Measurements from ENCODE around the gene SEZ6.

SEZ6 gene

GRCh38 chr17:28951991-28952975 lies 53.5 kb downstream of the SEZ6 start:
- Histone ChIP-seq H3K27ac (ENCODE audit: low read depth, low read length) (peak overlapping the region; percentile 94), H3K27me3 (ENCODE audit: control insufficient read depth in 5 of 5, insufficient read depth in 4 of 5, low read length in 5 of 5) (no peaks in the 10 kb centered on the region), H3K4me1 (ENCODE audit: control insufficient read depth in 5 of 5, insufficient read depth in 5 of 5, low read length in 5 of 5) (peaks cover 4 to 46% (median 43%) of the 10 kb centered on the region in 5 donors), H3K9me3 (ENCODE audit: control insufficient read depth in 5 of 5, low read length in 5 of 5) (no peaks in the 10 kb centered on the region), H3K36me3 (ENCODE audit: control insufficient read depth in 5 of 5, insufficient read depth in 5 of 5, low read length in 5 of 5) (no peaks in the 10 kb centered on the region), H3K9ac (ENCODE audit: low read length in 5 of 5) (peak overlapping the region; percentile 66 to 93 (median 85)), H3K4me3 (ENCODE audit: low read depth in 1 of 5, low read length in 5 of 5) (peak overlapping the region; percentile 79 to 98 (median 94))

GRCh38 chr17:28951428-28951990 lies 54.3 kb downstream of the SEZ6 start, which contains the start of gene PHF12:
TSS of gene PHF12 (minus strand) at chr17:28951518. CDS start at chr17:28950960, 558 bp downstream.
- Histone ChIP-seq H3K4me1 (ENCODE audit: control insufficient read depth in 5 of 5, insufficient read depth in 5 of 5, low read length in 5 of 5) (peaks cover 4 to 52% (median 45%) of the 10 kb centered on the region in 5 donors), H3K9me3 (ENCODE audit: control insufficient read depth in 5 of 5, low read length in 5 of 5) (no peaks in the 10 kb centered on the region), H3K27me3 (ENCODE audit: control insufficient read depth in 5 of 5, insufficient read depth in 4 of 5, low read length in 5 of 5) (no peaks in the 10 kb centered on the region), H3K4me3 (ENCODE audit: low read depth in 1 of 5, low read length in 5 of 5) (peak within 1 kb of the TSS; percentile 92 to 98 (median 94)), H3K36me3 (ENCODE audit: control insufficient read depth in 5 of 5, insufficient read depth in 5 of 5, low read length in 5 of 5) (no peaks in the 10 kb centered on the region), H3K9ac (ENCODE audit: low read length in 5 of 5) (peak within 1 kb of the TSS; percentile 66 to 93 (median 89)), H3K27ac (ENCODE audit: low read depth, low read length) (peak within 1 kb of the TSS; percentile 94)

- H3K4me1 ChIP-seq (ENCODE audit: control insufficient read depth in 5 of 5, insufficient read depth in 5 of 5, low read length in 5 of 5), result peaks cover 4 to 57% (median 51%) of the 10 kb centered on the region in 5 donors
- no peaks in the 10 kb centered on the region for H3K27me3 ChIP-seq (ENCODE audit: control insufficient read depth in 5 of 5, insufficient read depth in 4 of 5, low read length in 5 of 5)
- peak overlapping the region; percentile 86 to 94 (median 92) for H3K4me3 ChIP-seq (ENCODE audit: low read depth in 1 of 5, low read length in 5 of 5)
- H3K9me3 ChIP-seq (ENCODE audit: control insufficient read depth in 5 of 5, low read length in 5 of 5), result no peaks in the 10 kb centered on the region
- peak overlapping the region; percentile 79 for H3K27ac ChIP-seq (ENCODE audit: low read depth, low read length)
- H3K36me3 ChIP-seq (ENCODE audit: control insufficient read depth in 5 of 5, insufficient read depth in 5 of 5, low read length in 5 of 5), result no peaks in the 10 kb centered on the region
- H3K9ac ChIP-seq (ENCODE audit: low read length in 5 of 5), result peak overlapping the region in 4 of 5 donors; percentile 77 to 90 (median 88)
Observed at GRCh38 chr17:28950752-28951427, 54.9 kb downstream of the SEZ6 start.

- Histone ChIP-seq H3K9ac (ENCODE audit: low read length in 5 of 5) (peak overlapping the region; percentile 56 to 90 (median 88)), H3K9me3 (ENCODE audit: control insufficient read depth in 5 of 5, low read length in 5 of 5) (no peaks in the 10 kb centered on the region), H3K27me3 (ENCODE audit: control insufficient read depth in 5 of 5, insufficient read depth in 4 of 5, low read length in 5 of 5) (no peaks in the 10 kb centered on the region), H3K4me3 (ENCODE audit: low read depth in 1 of 5, low read length in 5 of 5) (peak overlapping the region; percentile 86 to 94 (median 92)), H3K36me3 (ENCODE audit: control insufficient read depth in 5 of 5, insufficient read depth in 5 of 5, low read length in 5 of 5) (no peaks in the 10 kb centered on the region), H3K27ac (ENCODE audit: low read depth, low read length) (peak overlapping the region; percentile 79), H3K4me1 (ENCODE audit: control insufficient read depth in 5 of 5, insufficient read depth in 5 of 5, low read length in 5 of 5) (peaks cover 4 to 64% (median 58%) of the 10 kb centered on the region in 5 donors)
Observed at GRCh38 chr17:28950017-28950751, 55.6 kb downstream of the SEZ6 start.

- Histone ChIP-seq H3K36me3 (ENCODE audit: control insufficient read depth in 5 of 5, insufficient read depth in 5 of 5, low read length in 5 of 5) (peaks cover 0 to 3% (median 0%) of the 10 kb centered on the region in 5 donors), H3K4me3 (ENCODE audit: low read depth in 1 of 5, low read length in 5 of 5) (peak overlapping the region; percentile 86 to 94 (median 92)), H3K9ac (ENCODE audit: low read length in 5 of 5) (peak overlapping the region; percentile 77 to 90 (median 88)), H3K4me1 (ENCODE audit: control insufficient read depth in 5 of 5, insufficient read depth in 5 of 5, low read length in 5 of 5) (peaks cover 4 to 69% (median 63%) of the 10 kb centered on the region in 5 donors), H3K27ac (ENCODE audit: low read depth, low read length) (peak overlapping the region; percentile 79), H3K9me3 (ENCODE audit: control insufficient read depth in 5 of 5, low read length in 5 of 5) (no peaks in the 10 kb centered on the region), H3K27me3 (ENCODE audit: control insufficient read depth in 5 of 5, insufficient read depth in 4 of 5, low read length in 5 of 5) (no peaks in the 10 kb centered on the region)
Observed at GRCh38 chr17:28949185-28950016, 56.4 kb downstream of the SEZ6 start.

- H3K27ac ChIP-seq (ENCODE audit: low read depth, low read length), result peak overlapping the region; percentile 79
- no peaks in the 10 kb centered on the region for H3K27me3 ChIP-seq (ENCODE audit: control insufficient read depth in 5 of 5, insufficient read depth in 4 of 5, low read length in 5 of 5)
- H3K4me1 ChIP-seq (ENCODE audit: control insufficient read depth in 5 of 5, insufficient read depth in 5 of 5, low read length in 5 of 5), result peaks cover 4 to 71% (median 63%) of the 10 kb centered on the region in 5 donors
- H3K9me3 ChIP-seq (ENCODE audit: control insufficient read depth in 5 of 5, low read length in 5 of 5), result no peaks in the 10 kb centered on the region
- peak overlapping the region; percentile 86 to 94 (median 92) for H3K4me3 ChIP-seq (ENCODE audit: low read depth in 1 of 5, low read length in 5 of 5)
- peak overlapping the region; percentile 77 to 90 (median 88) for H3K9ac ChIP-seq (ENCODE audit: low read length in 5 of 5)
- H3K36me3 ChIP-seq (ENCODE audit: control insufficient read depth in 5 of 5, insufficient read depth in 5 of 5, low read length in 5 of 5), result peaks cover 0 to 3% (median 0%) of the 10 kb centered on the region in 5 donors
Observed at GRCh38 chr17:28948873-28949184, 57.0 kb downstream of the SEZ6 start.

- peaks cover 0 to 3% (median 0%) of the 10 kb centered on the region in 5 donors for H3K36me3 ChIP-seq (ENCODE audit: control insufficient read depth in 5 of 5, insufficient read depth in 5 of 5, low read length in 5 of 5)
- no peaks in the 10 kb centered on the region for H3K27me3 ChIP-seq (ENCODE audit: control insufficient read depth in 5 of 5, insufficient read depth in 4 of 5, low read length in 5 of 5)
- H3K9me3 ChIP-seq (ENCODE audit: control insufficient read depth in 5 of 5, low read length in 5 of 5), result no peaks in the 10 kb centered on the region
- H3K4me1 ChIP-seq (ENCODE audit: control insufficient read depth in 5 of 5, insufficient read depth in 5 of 5, low read length in 5 of 5), result peaks cover 4 to 69% (median 62%) of the 10 kb centered on the region in 5 donors
- H3K4me3 ChIP-seq (ENCODE audit: low read depth in 1 of 5, low read length in 5 of 5), result peak overlapping the region; percentile 86 to 94 (median 92)
- H3K27ac ChIP-seq (ENCODE audit: low read depth, low read length), result peak overlapping the region; percentile 79
- peak overlapping the region; percentile 77 to 90 (median 88) for H3K9ac ChIP-seq (ENCODE audit: low read length in 5 of 5)
Observed at GRCh38 chr17:28948342-28948741, 57.5 kb downstream of the SEZ6 start.

GRCh38 chr17:28947639-28948038 lies 58.2 kb downstream of the SEZ6 start:
- Histone ChIP-seq H3K27ac (ENCODE audit: low read depth, low read length) (peak overlapping the region; percentile 79), H3K36me3 (ENCODE audit: control insufficient read depth in 5 of 5, insufficient read depth in 5 of 5, low read length in 5 of 5) (peaks cover 0 to 7% (median 3%) of the 10 kb centered on the region in 5 donors), H3K9me3 (ENCODE audit: control insufficient read depth in 5 of 5, low read length in 5 of 5) (no peaks in the 10 kb centered on the region), H3K9ac (ENCODE audit: low read length in 5 of 5) (peak overlapping the region in 1 of 5 donors; percentile 89), H3K27me3 (ENCODE audit: control insufficient read depth in 5 of 5, insufficient read depth in 4 of 5, low read length in 5 of 5) (no peaks in the 10 kb centered on the region), H3K4me3 (ENCODE audit: low read depth in 1 of 5, low read length in 5 of 5) (no peak overlapping the region), H3K4me1 (ENCODE audit: control insufficient read depth in 5 of 5, insufficient read depth in 5 of 5, low read length in 5 of 5) (peaks cover 4 to 62% (median 58%) of the 10 kb centered on the region in 5 donors)
